ENCODE data around the gene NELL1.

DNA sequence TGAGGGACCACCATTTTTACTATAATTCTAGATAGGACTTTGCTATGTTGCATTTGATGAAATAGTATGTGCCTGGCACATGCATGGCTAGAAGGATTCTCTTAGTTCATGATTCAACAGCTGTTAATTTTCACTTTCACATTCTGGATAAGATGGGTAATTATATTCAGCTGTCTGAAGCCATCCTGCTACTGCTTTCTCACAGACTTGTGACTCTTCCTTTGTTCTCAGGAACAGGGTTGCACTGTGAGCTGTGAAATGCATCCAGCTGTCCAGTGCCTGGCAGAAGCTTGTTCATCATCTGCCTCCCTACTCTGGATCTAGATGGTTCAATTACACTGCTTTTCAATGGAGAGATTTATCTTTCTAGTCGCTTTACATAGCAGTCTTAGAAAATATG is 913.4 kb downstream of the NELL1 start:
- TF ChIP-seq, protein P1, sequence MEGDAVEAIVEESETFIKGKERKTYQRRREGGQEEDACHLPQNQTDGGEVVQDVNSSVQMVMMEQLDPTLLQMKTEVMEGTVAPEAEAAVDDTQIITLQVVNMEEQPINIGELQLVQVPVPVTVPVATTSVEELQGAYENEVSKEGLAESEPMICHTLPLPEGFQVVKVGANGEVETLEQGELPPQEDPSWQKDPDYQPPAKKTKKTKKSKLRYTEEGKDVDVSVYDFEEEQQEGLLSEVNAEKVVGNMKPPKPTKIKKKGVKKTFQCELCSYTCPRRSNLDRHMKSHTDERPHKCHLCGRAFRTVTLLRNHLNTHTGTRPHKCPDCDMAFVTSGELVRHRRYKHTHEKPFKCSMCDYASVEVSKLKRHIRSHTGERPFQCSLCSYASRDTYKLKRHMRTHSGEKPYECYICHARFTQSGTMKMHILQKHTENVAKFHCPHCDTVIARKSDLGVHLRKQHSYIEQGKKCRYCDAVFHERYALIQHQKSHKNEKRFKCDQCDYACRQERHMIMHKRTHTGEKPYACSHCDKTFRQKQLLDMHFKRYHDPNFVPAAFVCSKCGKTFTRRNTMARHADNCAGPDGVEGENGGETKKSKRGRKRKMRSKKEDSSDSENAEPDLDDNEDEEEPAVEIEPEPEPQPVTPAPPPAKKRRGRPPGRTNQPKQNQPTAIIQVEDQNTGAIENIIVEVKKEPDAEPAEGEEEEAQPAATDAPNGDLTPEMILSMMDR (IDR thresholded peaks at IDR 0.05; ENCODE audit: poor library complexity): no peak
- TF ChIP-seq EZH2 (IDR thresholded peaks at IDR 0.05; ENCODE audit: borderline replicate concordance) (no peak), EZH2phosphoT487 (IDR thresholded peaks at IDR 0.05; ENCODE audit: low read depth, severe bottlenecking, unreplicated experiment) (no peak)

Data from hepatocyte (in vitro differentiated cells).